HG02763 (cell line): ENCODE measurements around the gene CILP2.

ENCODE experiments used
- ATAC-seq: cut with Tn5 transposase; IDR thresholded peaks from one replicate; pipeline ENCODE4 v1.9.1; 2021; ENCODE audit warnings: mild to moderate bottlenecking, moderate library complexity; ENCODE audit not compliant: unreplicated experiment

The CILP2 gene

DNA sequence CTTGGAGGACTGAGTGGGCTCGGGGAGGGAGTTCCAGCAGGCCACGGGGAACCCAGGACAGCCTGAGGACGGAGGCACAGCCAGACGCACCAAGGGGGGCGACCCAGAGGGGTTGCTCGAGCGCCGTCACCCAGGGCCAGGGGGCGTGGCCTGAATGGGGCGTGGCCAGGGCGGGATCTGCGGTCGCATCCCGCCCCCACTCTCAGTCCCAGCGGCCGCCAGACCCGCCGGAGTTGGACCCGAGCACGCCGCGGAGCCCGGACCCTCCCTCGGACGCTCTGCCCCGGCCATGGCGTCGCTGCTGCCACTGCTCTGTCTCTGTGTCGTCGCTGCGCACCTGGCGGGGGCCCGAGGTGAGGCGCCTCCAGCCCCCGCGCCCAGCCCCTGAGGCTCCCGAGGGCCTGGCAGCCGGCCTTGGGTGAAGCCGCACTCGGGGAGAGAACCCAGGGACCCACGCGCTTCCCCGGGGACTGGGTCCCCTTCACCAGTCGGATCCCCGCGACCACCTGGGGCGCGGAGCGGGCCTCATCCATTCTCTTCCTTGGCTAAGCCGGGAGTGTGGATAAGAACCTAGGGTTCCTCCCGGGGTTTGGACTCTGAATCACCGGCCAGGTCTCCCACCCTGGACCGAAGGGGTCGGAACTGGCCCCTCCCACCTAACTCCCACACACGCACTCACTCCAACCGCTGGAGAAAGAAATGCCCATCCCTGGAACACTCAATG, at the start of gene CILP2:
Gene CILP2, plus strand, starts transcription at position 205 of the 724 bp plus-strand sequence. Its CDS starts 85 bp downstream, at position 290.
- no peak for ATAC-seq

DNA sequence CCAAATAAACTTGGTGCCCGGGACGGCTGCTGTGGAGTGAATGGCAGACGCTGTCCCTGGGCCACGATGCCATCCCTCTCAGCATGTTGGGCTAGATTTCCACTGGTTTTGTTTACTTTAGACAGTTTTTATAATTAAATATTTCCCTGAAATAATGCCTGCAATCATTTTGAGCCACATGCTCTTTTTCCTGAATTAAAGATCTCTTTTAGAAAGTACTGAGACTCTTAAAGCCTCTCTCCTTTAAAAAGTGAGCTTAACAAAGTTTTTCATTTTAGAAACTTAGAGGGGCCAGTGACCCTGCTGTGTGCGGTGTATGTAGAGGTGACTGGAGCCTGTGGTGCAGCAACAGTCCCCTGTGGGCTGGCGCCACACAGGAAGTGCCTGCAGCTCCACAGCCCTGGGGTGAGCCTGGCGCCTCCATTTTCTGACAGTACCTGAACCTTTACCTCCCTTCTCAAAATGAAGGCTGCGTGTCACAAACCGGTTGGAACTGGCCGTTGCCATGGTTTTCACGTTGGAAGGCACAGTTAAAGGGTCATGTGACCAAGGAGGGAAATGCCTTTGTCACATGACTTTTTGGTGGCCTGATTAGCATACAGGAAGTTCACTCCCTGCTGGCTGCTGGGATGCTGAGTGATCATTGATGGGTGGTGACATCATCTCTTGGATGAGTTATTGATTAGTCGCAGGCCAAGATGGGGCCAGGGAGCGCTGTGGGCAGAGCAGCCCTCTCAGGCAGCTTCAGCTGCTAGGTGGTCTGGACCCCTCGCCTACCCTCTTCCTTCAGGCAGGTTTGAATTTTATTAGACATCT, 49.0 kb upstream of the CILP2 start:
- ATAC-seq = peak; percentile 46

DNA sequence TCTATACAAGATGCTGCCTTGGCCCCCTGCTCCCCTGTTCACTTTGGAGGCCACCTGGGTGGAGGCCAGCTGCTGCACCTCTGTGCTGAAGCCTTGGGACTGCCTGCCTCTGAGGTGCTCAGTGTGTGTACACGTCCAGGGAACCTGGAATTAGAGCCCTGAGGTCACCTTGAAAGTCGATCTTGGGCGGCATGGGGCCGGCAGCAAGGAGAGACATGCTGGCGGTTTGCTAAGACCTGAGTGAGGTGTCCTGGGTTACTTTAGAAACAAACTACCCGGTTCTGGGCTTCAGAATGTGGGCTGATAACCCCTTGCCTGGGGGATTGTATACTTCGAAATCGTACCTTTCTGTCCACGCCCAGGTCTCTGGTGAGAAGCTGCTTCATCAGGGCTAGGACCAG, 48.3 kb upstream of the CILP2 start:
- no peak for ATAC-seq

DNA sequence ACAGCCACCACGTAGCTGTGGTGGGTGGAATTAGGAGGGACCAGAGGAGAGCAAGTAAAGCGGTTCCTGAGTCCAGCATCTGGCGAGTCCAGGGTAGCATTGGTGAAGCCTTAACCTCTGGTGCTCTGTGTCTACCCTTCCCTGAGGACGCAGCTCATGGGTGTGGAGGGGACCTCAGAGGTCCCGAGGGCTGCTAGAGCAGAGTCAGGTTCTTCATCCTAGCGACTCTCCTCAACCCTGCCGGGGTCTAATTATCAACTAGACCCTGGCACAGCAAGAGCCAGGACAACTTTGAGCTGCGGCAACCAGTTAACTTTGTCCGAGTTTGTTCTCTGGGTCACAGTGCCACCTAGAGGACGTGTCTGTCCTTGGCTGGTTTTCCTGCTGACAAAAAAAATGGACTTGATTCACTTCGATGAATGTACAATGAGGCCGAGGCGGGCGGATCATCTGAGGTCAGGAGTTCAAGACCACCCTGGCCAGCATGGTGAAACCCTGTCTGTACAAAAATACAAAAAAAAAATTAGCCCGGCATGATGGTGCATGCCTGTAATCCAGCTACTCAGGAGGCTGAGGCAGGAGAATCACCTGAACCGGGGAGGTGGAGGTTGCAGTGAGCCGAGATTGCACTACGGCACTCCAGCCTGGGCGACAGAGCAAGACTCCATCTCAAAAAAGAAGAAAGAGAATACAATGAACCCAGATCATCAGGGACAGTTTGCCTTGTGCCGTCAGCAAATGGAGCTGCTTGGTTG, 47.7 kb upstream of the CILP2 start:
- ATAC-seq = no peak

DNA sequence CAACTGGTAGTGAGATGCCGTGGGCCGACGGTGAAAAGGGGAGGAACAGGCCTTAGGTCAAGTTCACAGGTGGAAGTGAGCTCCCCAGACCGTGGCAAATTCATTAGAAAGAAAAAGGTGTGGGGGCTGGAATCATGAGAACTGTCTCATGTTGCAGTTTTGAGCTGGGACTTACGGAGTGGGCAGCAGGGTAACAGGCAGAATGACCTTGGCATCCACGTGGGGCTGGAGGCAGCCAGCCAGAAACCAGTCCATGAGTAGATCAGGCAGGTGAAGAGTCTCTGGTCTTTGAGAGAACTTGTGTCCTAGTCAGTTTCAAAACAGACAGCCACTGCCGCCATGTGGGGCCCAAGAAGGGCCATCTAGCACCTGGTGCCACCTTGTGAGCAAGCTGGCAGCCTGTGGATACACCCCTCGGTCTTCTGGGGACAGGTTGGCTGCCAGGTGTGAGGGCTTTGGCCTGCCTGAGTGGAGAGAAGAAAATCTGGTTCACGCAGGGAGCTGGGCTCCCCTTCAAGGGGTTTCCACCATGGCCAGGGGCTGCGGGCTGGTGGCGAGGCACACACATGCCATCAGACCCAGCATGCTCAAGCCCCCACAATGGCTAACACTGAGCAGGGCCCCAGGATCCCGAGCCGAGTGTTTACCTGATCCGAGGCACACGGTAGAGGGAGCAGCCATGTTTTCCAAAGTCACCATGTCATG, 46.6 kb upstream of the CILP2 start:
- ATAC-seq = no peak

DNA sequence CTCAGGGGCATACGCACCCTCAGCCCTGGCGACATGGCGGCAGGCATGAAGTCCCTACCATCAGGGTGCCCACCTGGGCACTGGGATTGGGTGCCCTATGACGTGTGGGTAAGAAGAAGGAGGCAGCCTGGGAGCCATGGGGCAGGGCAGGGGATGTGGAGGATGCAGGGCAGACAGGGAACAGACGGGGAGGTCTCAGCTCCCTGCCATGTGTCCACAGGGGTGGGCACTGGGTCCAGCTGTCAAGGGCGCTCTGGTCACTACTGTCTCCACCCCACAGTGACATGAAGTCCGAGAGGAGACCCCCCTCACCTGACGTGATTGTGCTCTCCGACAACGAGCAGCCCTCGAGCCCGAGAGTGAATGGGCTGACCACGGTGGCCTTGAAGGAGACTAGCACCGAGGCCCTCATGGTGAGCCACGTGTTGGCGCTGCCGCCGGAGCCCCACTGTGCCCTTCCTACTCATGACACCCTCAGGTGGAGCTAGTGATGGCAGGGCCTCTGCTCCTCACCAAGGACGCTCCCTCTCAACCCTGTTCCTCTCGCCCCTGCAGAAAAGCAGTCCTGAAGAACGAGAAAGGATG, 45.9 kb upstream of the CILP2 start:
- ATAC-seq = no peak

- ATAC-seq = no peak
Observed at GRCh38 chr19:19493841-19494546, 44.1 kb upstream of the CILP2 start.

DNA sequence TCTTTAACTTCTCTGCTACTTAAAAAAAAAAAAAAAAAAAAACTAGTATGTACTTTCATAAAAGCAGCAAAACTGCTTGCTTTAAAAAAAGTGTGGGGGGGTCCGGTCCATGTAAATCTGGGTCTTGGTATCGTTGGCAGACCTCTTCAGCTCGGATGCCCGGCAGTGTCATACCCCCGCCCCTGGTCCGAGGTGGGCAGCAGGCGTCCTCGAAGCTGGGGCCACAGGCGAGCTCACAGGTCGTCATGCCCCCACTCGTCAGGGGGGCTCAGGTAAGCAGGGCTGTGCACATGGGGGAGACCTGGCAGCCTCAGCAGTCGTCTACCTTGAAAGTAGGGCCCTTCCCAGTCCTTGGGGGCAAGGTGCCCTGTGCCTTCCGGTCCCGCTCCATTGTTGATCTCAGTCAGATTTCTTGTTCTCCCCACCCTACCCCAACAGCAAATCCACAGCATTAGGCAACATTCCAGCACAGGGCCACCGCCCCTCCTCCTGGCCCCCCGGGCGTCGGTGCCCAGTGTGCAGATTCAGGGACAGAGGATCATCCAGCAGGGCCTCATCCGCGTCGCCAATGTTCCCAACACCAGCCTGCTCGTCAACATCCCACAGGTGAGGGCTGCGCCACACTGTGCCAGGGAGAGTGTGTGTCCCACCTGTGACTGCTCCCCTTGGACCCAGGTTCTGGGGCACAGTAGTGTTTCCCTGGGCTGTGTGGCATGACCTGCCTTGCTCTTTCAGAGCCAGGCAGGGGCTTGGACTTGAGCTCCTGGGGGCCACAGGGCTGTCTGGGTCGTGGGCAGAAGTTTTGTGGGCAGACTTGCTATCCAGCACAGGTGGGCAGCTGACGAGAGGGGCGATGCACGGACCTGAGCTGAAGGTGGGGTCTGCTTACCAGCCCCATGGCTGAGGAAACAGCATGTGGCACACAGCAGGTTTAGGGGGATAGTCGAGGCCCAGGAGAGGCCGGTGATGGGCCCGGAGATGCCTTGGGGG, 42.2 kb upstream of the CILP2 start:
- ATAC-seq = no peak

DNA sequence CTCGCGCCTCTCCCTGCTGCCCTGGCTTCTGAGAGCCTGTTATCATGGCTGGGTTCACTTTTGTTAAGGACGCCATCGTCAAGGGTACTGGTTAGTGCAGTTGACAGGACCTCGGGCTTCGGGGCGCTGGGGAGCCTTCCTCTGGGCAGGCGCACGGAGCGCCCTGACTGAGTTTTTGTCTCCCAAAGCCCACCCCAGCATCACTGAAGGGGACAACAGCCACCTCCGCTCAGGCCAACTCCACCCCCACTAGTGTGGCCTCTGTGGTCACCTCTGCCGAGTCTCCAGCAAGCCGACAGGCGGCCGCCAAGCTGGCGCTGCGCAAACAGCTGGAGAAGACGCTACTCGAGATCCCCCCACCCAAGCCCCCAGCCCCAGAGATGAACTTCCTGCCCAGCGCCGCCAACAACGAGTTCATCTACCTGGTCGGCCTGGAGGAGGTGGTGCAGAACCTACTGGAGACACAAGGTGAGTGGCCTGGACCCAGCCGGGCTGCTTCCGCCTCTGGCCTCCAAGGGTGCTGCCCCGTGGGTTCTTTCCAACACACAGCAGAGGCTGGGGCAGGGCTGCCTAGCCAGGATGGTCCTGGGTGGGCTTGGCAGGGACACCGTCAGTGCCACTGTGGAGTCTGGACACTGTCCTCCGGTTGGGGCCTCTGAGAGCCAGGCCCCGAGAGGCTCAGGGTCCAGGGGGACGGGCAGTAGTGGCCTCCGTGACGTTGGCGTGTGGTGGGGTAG, 39.6 kb upstream of the CILP2 start:
- no peak for ATAC-seq

DNA sequence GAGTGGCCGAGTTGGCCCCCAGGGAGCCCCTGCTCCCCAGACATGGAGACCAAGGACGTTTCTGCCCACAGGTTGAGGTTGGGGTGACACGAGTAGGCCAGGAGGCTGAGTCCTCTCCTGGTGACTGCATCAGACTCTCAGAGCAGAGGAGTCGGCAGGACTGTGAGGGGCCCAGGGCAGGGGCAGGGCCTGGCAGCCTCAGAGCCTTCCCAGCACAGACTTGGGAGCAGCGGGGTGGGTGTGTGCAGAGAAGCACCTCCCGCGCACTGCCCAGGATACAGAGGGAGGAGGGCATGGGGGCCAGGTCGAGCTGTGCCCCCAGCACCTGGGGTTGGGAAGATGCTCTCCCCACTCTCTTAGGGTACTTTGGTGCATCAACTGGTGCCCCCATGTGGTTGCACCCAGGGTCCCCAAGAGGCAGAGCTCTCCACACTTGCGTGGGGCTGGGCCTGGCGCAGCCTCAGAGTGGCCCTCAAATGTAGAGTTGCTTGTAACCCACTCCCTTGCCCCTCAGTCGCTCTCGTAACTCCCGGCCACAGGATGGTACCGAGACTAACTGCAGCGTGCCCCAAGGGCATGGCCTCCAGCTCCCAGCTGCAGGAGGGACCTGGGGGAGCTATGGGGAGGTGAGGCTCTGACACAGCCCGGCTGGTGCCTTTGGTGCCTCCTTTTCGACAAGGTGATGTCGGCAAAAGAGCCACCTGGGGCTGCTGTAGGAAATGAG, 38.6 kb upstream of the CILP2 start:
- no peak for ATAC-seq

DNA sequence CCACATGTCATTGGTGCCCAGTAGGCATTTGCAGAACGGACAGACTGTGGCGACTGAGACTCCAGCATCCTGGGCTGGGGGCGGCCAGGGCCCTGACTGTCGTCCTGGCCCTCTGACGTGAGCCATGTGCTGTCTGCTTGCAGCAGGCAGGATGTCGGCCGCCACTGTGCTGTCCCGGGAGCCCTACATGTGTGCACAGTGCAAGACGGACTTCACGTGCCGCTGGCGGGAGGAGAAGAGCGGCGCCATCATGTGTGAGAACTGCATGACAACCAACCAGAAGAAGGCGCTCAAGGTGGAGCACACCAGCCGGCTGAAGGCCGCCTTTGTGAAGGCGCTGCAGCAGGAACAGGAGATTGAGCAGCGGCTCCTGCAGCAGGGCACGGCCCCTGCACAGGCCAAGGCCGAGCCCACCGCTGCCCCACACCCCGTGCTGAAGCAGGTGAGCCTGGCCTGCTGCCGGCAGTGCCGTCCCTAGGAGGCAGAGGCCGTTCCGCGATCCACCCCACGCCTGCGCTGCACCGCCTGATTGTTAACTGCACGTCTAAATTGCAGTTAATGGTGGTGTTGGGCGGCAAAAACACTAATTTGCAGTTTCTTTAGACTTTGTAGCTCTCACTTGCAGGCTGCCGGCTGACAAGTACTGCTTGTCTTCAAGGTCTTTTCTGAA, 37.0 kb upstream of the CILP2 start:
- ATAC-seq = no peak

- ATAC-seq = no peak
Observed at GRCh38 chr19:19501798-19502197, 36.3 kb upstream of the CILP2 start.

DNA sequence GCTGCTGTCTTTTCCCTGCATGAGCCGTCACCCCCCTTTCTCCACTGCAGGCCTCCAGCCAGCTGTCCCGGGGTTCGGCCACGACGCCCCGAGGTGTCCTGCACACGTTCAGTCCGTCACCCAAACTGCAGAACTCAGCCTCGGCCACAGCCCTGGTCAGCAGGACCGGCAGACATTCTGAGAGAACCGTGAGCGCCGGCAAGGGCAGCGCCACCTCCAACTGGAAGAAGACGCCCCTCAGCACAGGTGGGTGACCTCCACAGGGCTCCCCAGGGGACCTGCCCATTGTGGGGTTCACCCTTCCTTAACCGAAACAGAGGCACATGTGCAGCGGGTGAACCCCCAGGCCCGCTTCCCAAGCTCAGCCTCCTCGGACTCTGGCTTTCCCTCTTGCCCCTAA, 35.8 kb upstream of the CILP2 start:
- no peak for ATAC-seq

GRCh38 chr19:19502808-19503602, 35.1 kb upstream of the CILP2 start:
- no peak for ATAC-seq

GRCh38 chr19:19504754-19505668, 33.1 kb upstream of the CILP2 start:
- ATAC-seq = no peak
